GM19455 (cell line): Measurements from ENCODE around the gene CCSER1.
"Not testable (repeated sequence)": the region's sequence is repeated elsewhere in the genome, so short reads cannot be mapped to it uniquely, and the experiment has no call there.

Source experiments
- ATAC-seq: cut with Tn5 transposase; IDR thresholded peaks from one replicate; pipeline ENCODE4 v1.9.1; 2021; ENCODE audit not compliant: unreplicated experiment

CCSER1 gene

DNA sequence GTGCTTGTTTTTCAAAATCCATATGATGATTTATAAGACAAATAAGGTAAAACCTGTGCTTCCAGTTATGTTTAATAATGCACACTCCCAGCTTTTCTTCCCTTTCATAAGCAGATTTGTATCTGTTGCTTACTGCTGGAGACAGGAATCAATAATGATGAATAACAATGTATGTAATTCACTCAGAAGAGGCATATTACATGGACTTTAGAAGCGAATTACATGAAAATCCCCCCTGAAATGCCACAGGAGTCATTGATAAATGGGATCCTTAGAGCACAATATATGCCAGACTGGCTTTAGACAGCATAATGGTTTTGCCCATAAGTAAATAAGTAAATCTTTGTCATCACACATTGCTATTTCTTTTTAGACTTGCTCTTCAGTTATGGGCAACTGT is 892.3 kb downstream of the CCSER1 start:
- no peak for ATAC-seq

DNA sequence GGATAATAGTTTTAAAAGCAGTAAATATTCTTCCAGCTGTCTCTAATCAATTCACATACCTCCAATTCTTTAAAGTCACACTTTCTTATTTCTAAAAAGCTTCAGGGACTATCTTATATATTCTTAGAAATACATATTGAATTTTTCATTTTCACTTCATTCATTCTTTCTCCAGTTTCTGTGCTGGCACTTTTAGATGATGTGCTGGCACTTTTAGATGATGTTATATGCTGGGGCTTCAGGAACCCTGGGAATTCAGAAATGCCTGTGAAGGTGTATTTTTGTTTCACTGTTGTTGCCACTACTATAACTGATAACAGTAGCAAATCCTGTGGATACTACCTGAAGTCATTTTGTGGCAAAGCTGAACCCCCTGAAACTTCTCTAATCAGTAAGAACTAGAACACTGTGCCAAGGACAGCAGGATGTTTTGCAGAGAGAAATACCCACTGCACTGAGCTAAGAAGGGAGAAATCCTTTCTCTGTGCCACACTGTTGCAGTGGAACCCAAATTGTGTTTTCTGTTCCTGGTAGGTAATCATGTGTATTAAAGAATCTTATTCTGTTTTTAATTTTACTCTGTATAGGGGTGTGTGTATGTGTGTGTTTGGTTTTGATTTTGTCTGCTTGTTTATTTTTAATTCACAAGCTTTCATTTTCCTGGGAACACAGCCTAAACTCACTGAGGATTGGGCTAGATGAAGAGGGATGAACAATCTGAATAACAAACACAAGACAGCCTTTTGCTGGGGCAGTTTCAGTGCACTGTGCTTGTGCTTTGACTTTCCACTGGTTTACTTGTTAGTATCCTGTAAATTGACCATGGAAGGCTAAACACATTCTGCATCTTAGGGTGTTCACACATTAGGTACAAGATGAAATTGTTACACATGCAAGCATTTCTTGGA is 898.3 kb downstream of the CCSER1 start:
- ATAC-seq = no peak

DNA sequence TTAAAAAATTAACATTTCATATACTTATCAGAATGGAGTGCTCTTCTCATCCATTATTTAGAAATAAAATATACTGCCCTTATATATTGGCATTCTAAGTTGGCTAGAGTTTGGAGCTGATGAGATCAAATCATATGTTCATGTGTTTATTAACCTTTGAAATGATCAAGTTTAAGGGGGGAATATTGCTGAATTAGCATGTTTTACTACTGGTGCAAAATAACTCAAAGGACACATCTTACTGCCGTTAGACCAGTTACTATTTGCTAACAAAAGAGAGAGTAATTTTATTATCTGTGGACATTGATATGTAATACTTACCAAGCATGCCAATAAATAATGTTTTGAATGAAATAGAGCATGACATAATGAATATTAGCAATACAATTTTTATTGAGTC is 901.0 kb downstream of the CCSER1 start:
- ATAC-seq = no peak

DNA sequence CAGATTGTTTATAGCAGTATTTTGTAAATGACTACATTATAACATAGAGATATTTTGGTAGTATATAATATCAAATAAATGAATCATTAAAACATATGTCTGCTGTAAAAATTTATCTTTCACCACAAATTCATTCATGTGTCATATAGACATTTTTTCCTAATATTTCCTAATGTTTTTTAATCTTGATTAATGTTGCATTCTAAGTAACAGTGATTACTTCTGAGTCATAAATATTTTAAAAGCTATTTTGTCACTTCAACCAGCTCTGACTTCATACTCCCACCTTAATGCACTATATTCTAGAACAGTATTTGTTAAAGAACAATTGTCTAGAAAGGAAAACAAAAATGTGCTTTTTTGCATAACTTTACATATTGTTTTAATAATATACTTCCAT is 904.6 kb downstream of the CCSER1 start:
- no peak for ATAC-seq

DNA sequence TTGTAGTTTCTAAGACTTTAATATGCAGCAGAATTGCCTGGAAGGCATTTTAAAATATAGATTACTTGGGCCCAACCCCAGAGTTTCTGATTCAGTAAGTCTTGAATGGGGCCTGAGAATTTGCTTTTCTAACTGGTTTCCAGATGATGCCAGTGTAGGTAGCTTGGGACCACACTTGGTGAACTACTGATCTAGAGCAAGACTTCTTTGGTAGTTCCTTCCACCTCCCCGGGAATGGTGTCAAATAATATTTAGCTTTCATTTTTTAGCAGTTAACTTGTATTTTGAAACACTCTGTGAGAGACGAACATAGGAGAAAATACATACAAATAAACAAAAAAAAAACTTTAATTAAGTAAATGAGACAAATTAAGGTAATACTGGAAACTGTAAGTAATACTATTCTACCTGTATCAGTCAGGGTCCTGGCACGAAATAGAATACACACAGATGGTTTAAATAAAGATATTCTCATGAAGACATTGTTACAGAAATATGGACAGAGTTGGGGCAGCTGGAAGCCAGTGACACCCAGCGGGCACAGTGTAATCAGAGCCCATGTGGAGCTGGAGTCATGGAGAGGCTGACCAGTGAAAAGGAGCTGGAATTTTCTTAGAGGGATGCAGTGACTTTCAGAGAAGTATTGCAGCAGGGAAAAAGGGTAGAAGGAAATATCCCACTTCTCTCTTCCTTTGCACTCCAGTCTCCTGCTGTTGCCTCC is 905.7 kb downstream of the CCSER1 start:
- ATAC-seq = no peak

DNA sequence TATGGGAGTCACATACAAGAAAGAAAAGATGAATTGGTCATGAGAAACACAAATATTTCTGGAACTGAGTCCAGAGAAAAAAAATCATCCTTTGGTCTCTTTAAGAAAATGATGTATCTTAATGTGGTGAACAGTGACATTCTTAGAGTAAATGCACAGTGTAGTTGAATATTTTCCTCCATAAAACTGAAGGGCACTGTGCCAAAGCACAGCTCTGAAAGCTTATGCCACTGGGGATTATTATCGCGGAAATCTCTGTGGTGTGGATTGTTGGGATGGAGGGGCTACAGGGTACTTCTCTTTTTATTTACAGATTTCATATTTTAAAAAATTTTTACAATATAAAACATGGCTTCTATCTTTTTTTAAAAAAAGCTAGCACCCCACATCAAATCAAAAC is 908.1 kb downstream of the CCSER1 start:
- ATAC-seq = no peak

DNA sequence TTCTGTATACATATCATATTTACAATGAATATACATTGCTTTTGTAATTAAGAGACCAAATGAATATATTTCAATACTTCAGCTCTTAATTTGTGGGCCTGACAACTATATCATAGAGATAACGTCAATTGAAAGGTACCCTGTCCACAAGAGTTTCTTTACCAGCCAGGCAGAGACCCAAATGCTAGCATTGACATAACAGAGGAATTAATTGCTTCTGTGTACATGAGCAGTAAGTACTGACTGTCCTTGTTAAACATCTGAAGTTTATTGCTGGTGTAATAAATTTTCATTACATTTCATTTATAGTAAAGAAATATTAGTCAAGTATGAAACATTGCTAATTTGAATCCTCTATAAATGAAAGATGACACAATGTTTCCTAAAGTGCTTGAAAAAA is 910.8 kb downstream of the CCSER1 start:
- ATAC-seq = no peak

DNA sequence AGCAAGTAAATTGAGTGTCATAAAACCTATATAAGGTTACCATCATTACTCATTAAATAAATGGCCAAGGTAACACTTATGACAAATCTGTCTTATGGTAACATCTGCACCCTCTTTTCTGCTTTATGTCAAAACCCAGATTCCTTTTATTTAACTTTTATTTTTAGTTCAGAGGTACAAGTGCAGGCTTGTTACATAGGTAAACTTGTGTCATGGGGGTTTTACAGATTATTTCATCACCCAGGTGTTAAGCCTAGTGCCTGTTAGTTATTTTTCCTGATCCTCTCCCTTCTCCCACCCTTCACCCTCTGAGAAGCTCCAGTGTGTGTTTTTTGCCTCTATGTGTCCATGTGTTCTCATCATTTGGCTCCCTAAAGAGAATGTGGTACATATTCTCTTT is 930.7 kb downstream of the CCSER1 start:
- ATAC-seq = no peak

DNA sequence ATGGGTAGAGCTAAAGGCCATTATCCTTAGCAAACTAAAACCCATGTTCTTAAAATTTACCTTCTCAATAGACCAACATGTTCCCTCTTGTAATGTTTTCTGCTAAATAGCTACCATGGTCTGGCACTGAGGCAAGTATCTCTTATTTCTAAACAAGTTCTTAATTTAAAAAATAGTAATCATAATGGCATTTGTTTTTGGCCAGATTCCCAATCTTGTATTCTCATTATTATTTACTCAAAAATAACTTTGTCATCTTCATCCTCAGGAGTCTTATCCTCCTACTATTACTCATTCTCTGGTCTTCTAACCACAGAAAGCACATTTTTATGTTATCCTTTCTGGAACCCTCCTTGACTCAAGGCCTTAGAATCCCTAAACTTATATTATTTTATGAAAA is 931.2 kb downstream of the CCSER1 start:
- ATAC-seq = no peak

DNA sequence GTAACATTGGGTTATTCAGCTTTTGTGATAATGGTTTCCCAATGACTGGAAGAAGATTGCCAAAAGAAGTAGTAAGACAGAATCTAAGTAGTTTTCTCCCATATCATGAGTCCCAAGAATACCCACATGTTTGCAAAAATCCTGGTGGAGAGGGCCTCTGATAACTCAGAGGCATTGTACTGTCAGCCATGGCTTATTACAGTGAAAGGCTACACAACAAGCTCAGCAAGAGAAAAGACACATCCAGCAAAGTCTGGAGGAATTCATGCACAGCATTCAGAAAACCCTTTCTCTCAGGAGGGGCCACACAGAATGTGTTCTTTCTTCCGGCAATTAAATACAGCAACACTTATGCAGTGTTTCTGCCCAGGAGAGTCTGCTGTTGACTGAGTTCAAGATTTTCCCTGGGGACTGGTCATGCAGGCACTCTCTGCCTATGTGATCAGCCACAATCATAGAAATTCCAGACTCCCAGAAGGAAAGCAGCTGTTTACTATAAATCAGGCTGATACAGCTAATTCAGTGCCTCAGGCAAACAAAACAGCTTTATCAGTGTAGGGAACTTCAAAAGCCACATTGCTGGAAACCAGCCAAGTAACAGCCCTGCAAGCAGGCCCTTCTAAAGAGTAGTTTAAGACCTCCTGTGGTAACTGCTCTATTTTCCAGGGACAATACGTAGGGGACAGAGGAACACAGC is 937.1 kb downstream of the CCSER1 start:
- no peak for ATAC-seq

DNA sequence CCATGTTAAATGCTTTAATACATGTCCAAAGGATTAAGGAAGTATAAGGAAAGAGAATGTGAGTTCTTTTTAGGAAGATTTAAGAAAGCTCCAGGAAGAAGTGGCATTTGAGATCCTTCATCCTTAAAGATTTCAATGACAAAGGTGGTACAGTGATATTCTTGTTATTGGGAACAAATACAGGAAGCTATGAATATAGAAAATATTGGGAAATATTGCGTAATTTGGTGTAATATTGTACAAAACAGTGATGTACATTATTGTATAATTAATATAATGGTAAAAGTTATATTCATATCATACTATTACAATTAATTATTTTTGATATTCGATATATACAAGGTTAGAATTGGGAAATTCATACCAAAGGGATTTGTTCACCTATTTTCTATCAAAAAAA is 937.9 kb downstream of the CCSER1 start:
- no peak for ATAC-seq

DNA sequence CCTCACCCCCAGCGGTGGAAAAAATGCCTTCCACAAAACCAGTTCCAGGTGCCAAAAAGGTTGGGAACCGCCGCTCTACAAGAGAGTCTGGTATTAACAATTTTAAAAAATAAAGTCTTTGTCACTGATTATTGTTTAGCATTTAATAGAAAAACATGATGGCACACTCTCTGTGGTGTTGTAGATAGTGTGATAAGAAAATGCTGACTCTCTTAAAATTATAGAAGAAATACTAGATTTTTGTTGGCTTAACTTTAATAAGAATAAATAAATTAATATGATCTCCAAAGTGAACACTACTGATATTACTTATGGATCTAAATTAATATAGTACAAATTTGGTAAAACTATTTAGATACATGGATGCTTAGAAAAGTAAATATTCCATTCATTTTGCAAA is 943.5 kb downstream of the CCSER1 start:
- no peak for ATAC-seq

DNA sequence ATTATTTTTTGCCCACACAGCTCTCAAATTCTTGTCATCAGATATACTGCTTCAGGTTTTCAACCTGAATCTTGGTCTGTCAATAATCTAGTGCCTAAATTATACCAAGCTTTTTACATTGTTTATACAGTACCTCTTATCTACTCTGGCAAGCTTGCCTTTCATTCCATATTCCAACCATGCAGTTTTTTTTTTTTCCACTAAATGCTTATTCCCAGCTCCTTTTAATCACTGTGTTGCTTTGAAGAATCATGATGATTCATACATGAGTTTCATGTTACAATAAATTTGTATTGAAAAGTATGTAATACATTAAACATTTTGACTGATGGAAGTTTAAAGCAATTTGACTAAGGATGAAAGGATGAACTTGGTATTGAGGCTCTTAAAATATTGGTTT is 949.0 kb downstream of the CCSER1 start:
- no peak for ATAC-seq

DNA sequence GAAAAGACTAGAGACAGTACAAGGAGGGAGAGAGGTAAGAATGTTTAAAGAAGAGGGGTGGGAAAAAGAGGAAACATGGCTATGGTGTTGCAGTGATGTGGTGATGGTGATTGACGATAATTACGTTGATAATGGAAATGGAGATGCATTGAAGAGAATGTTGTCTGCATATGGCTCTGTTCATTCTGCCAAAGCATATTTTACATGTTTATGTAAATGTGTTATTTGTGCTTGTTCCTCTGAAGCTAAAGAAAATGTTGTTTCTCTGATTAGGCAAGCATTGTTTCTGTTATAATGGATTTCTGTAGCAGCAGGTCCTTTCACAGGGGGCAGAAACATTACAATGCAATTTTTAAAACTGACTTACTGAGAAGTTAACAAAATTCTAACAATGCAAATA is 958.8 kb downstream of the CCSER1 start:
- no peak for ATAC-seq

DNA sequence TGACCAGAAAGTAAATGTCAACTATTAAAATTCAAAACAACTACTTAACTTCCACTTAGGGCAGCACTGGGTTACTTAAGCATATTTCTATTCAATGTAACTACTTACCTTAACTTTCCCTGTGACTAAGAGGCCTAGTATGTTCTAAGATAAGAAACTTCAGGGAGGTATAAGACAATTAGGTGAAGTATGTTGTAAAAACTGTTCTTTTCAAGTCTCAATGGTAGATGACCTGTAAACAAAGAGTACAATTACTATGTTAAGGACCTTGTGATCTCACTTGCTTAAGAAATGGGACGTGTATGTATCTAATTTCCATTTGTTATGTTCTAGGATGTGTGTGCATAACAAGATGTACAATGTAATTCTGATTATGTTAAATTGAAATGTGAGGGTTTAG is 960.5 kb downstream of the CCSER1 start:
- ATAC-seq = no peak

DNA sequence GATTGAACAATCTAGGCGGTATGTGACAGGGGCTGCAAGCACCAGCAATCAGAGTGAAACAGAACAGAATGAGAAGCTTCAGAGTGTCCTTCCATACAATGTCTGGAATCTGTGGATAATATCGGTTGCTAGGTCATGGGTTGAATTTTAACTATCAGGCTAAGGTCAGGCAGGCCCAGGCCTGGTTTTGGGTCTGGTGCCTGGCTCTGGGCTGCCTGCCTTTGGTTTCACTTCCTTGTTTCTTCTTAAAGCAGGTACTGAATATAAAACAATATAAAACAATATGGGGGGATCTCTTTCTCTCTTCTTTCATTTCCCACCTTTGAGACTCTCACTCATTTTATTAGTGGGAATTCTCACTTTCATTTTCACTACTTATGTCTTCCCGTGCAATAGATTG is 962.0 kb downstream of the CCSER1 start:
- no peak for ATAC-seq

DNA sequence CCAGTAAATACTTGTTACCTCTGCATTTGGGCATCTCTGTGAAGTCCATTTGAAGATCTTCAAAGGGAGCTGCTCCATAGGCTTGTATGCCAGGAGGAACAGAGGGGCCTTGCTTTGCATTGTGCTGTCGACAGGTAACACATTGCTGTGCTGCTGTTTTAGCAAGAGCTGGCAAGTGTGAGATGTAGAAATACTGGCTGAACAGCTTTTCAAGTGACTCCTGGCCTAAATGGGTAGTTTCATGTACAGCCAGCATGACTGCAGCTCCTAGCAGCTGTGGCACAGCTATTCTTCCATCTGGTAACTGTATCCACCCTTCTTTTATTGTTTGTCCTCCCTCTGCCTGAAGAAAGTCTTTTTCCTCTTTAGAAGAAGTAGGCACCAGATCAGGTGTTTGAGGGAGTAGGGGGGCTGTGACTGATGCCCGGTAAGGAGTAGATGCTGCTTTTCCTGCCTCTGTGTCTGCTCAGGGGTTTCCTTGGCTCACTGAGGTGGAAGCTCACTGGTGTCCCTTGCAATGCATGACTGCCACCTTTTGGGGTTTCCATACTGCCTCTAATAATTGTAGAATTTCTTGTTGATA is 965.3 kb downstream of the CCSER1 start:
- no peak for ATAC-seq

DNA sequence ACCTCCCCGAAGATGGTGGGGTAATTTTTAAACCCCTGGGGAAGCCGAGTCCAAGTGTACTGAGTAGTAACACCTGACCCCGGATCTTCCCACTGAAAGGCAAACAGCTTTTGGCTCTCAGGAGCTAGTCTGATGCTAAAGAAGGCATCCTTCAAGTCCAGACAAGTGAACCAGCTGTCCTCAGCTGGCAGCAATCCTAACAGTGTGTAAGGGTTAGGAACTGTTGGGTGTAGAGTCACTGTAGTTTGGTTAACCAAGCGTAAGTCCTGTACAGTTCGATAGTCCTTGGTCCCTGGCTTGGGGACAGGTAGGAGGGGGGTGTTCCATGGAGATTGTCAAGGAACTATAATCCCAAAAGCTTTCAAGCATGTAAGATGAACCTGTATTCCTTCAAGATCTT is 967.0 kb downstream of the CCSER1 start:
- not testable (repeated sequence) for ATAC-seq

DNA sequence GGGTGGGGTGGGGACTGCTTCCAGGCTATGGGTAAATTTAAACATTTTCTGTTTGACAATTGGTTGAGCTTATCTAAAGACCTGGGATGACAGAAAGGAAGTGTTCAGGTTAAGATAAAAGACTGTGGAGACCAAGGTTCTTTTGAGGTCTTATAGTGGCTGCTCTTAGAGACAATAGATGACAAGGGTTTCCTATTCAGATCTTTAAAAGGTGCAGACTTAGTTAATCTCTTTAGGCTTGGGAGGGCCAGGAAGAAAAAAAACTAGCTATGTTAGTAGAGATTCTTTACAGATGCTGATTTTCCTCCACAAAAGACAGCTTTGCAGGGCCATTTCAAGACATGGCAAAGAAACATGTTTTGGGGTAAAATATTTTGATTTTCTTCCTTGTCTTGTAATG is 972.5 kb downstream of the CCSER1 start:
- no peak for ATAC-seq

DNA sequence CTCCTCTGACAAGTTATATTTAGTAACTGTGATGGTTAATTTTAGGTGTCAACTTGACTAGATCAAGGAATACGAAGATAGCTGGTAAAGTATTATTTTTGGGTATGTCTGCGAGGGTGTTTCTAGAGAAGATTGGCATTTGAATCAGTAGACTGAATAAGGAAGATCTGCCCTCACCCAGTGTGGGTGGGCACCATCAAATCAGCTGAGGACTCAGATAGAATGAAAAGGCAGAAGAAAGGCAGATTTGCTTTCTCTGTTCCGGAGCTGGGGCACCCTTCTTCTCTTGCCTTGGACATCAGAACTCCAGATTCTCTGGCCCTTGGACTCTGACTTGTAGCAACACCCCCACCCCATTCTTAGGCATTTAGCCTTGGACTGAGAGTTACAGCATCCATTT is 981.6 kb downstream of the CCSER1 start:
- ATAC-seq = no peak

DNA sequence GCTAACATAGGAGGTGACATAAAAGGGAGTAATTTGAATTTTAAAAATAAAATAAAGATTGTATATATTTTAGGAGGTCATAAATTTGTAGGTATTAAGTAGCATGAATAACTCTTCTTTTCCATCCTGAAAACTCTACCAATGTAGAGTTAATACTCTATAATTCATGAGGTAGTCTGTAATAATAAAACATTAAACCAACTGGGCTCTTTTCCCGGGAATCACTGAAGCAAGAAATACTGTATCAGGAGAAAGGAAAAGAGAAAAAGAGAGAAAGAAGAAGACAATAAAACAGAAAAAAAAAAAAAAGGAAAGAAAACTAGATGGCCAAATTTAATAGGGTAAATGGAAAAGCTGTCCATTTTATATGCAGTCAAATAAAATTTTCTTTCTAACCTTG is 984.4 kb downstream of the CCSER1 start:
- no peak for ATAC-seq
